Stimulated activated naive CD4-positive, alpha-beta T cell treated with Interleukin-2 at 50 U/mL for 16 hours (primary cell): ENCODE data around the gene EEPD1.
"Not testable (repeated sequence)": the region's sequence is repeated elsewhere in the genome, so short reads cannot be mapped to it uniquely, and the experiment has no call there.

Source experiments
- DNase-seq: peaks from one replicate; lab custom pipeline; 2025; lab: John Stamatoyannopoulos, UW

Gene EEPD1

DNA sequence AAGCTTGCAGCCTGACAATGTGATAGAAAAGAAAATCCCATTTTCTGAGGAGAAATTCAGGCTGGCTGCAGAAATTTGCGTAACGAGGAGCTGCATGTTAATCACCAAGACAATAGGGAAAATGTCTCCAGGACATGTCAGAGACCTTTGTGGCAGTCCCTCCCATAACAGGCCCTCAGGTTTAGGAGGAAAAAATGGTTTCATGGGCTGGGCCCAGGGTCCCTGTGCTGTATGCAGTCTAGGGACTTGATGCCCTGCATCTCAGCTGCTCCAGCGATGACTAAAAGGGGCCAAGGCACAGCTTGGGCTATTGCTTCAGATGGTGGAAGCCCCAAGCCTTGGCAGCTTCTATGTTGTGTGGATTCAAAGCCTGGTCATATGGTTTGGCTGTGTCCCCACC lies 168.2 kb downstream of the EEPD1 start:
- DNase-seq = not testable (repeated sequence)

- DNase-seq = no peak
Measured at GRCh38 chr7:36336390-36336789, 183.3 kb downstream of the EEPD1 start.

- DNase-seq = no peak
Measured at GRCh38 chr7:36338256-36338655, 185.2 kb downstream of the EEPD1 start.

DNA sequence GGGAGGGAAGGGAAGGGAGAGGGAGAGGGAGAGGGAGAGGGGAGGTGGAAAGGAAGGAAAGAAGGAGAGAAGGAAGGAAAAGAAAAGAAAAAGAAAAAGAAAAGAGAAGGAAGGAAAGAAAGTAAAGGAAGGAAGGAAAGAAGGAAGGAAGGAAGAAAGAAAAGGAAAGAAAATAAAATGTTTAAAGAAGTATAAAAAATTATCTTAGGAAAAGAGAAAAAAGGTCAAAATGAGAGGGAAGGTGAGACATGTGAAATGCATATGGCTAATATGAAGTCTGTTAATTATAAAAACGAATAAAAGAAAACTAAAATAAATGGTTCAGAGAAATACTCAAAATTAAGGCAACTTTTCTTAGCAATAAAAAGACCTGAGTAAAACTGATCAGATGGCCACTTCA lies 190.5 kb downstream of the EEPD1 start:
- no peak for DNase-seq

- no peak for DNase-seq
Measured at GRCh38 chr7:36344622-36345021, 191.6 kb downstream of the EEPD1 start.

GRCh38 chr7:36346260-36346831 lies 193.3 kb downstream of the EEPD1 start:
- DNase-seq = no peak

- DNase-seq = no peak
Measured at GRCh38 chr7:36348256-36348655, 195.2 kb downstream of the EEPD1 start.

GRCh38 chr7:36348771-36349170 lies 195.7 kb downstream of the EEPD1 start:
- no peak for DNase-seq

- no peak for DNase-seq
Measured at GRCh38 chr7:36349626-36350025, 196.6 kb downstream of the EEPD1 start.
